ENCODE results near the gene PNPO.
"Not testable (repeated sequence)": the region's sequence is repeated elsewhere in the genome, so short reads cannot be mapped to it uniquely, and the experiment has no call there.

PNPO gene

GRCh38 chr17:47918991-47919390 lies 22.4 kb upstream of the PNPO start:
- DNase-seq: no peak

- not testable (repeated sequence) for DNase-seq
Measured at GRCh38 chr17:47919889-47920288, 21.5 kb upstream of the PNPO start.

- DNase-seq: no peak
Measured at GRCh38 chr17:47924785-47925677, 16.3 kb upstream of the PNPO start.

GRCh38 chr17:47925678-47925988 lies 15.7 kb upstream of the PNPO start:
- no peak for DNase-seq

GRCh38 chr17:47927821-47928400 lies 13.5 kb upstream of the PNPO start:
- no peak for DNase-seq

- no peak for DNase-seq
Measured at GRCh38 chr17:47928415-47928814, 13.0 kb upstream of the PNPO start.

- no peak for DNase-seq
Measured at GRCh38 chr17:47929218-47930000, 12.0 kb upstream of the PNPO start.

- DNase-seq: no peak
Measured at GRCh38 chr17:47931848-47932247, 9.5 kb upstream of the PNPO start.

GRCh38 chr17:47934856-47935255 lies 6.5 kb upstream of the PNPO start:
- no peak for DNase-seq

- not testable (repeated sequence) for DNase-seq
Measured at GRCh38 chr17:47935468-47935867, 5.9 kb upstream of the PNPO start.

- DNase-seq: no peak
Measured at GRCh38 chr17:47935961-47936360, 5.4 kb upstream of the PNPO start.

- no peak for DNase-seq
Measured at GRCh38 chr17:47937941-47938340, 3.4 kb upstream of the PNPO start.

- DNase-seq: no peak
Measured at GRCh38 chr17:47942096-47942510, 732 bp downstream of the PNPO start.

- DNase-seq: no peak
Measured at GRCh38 chr17:47942568-47942967, 1.2 kb downstream of the PNPO start.

GRCh38 chr17:47945080-47945479 lies 3.7 kb downstream of the PNPO start:
- no peak for DNase-seq

GRCh38 chr17:47945529-47946508 lies 4.4 kb downstream of the PNPO start:
- no peak for DNase-seq

GRCh38 chr17:47946516-47946915 lies 5.1 kb downstream of the PNPO start:
- DNase-seq: no peak

- DNase-seq: peak; percentile 52
Measured at GRCh38 chr17:47946929-47947397, 5.6 kb downstream of the PNPO start.

- no peak for DNase-seq
Measured at GRCh38 chr17:47948706-47949196, 7.4 kb downstream of the PNPO start.

- DNase-seq: peak; percentile 72
Measured at GRCh38 chr17:47949197-47949759, 7.9 kb downstream of the PNPO start.

- no peak for DNase-seq
Measured at GRCh38 chr17:47949946-47950345, 8.6 kb downstream of the PNPO start.

- DNase-seq: no peak
Measured at GRCh38 chr17:47950448-47950847, 9.1 kb downstream of the PNPO start.
